ENCODE results near the gene XPO1. TPM values are rescaled to one million over a fixed set of nuclear protein-coding genes. Genes with fewer than 3 reads are reported as not detected.
"Not testable (repeated sequence)": the region's sequence is repeated elsewhere in the genome, so short reads cannot be mapped to it uniquely, and the experiment has no call there.

XPO1 gene
- total RNA-seq, 2 donors from 2014 or later = 264 to 315 TPM

GRCh38 chr2:61450144-61450543 is 88.0 kb downstream of the XPO1 start:
- 97 to 100% methylated on average over 3 of the region's 4 CpGs for WGBS, 2 experiments (ENCODE audit: insufficient coverage in 1 of 2, insufficient read length in 1 of 2)
- Histone ChIP-seq H3K4me3 (ENCODE audit: low read length) (no peak overlapping the region), H3K4me1 (ENCODE audit: control insufficient read depth, insufficient read depth, low read length) (no peaks in the 10 kb centered on the region), H3K36me3 (ENCODE audit: control insufficient read depth, insufficient read depth, low read length) (peaks cover 11% of the 10 kb centered on the region), H3K27ac (ENCODE audit: low read depth, low read length) (no peak overlapping the region), H3K27me3 (ENCODE audit: control insufficient read depth, insufficient read depth, low read length, poor library complexity, severe bottlenecking) (no peaks in the 10 kb centered on the region), H3K9me3 (ENCODE audit: control insufficient read depth, low read length) (no peaks in the 10 kb centered on the region), H3K9ac (ENCODE audit: extremely low read depth, low read length, poor library complexity, severe bottlenecking) (no peak overlapping the region)
- H3K27me3 Mint-ChIP-seq (ENCODE audit: insufficient read depth) = no peaks in the 10 kb centered on the region
- TF ChIP-seq CTCF (conservative IDR thresholded peaks at IDR 0.05) = no peak
- H3K27ac Mint-ChIP-seq = no peak overlapping the region
- peak; percentile 1 for DNase-seq
- H3K9me3 Mint-ChIP-seq = peaks cover 6% of the 10 kb centered on the region
- H3K36me3 Mint-ChIP-seq (ENCODE audit: low read depth) = peaks cover 34% of the 10 kb centered on the region
- H3K4me1 Mint-ChIP-seq = peaks cover 2% of the 10 kb centered on the region
- no peak overlapping the region for H3K4me3 Mint-ChIP-seq

- H3K36me3 ChIP-seq (ENCODE audit: control insufficient read depth, insufficient read depth, low read length) = peaks cover 19% of the 10 kb centered on the region
- peak; percentile 12 for DNase-seq
- no peak overlapping the region for H3K9ac ChIP-seq (ENCODE audit: extremely low read depth, low read length, poor library complexity, severe bottlenecking)
- H3K4me1 Mint-ChIP-seq = peaks cover 6% of the 10 kb centered on the region
- no peak overlapping the region for H3K4me3 Mint-ChIP-seq
- H3K27ac ChIP-seq (ENCODE audit: low read depth, low read length) = no peak overlapping the region
- H3K27me3 ChIP-seq (ENCODE audit: control insufficient read depth, insufficient read depth, low read length, poor library complexity, severe bottlenecking) = no peaks in the 10 kb centered on the region
- no peak for TF ChIP-seq CTCF (conservative IDR thresholded peaks at IDR 0.05)
- H3K27me3 Mint-ChIP-seq (ENCODE audit: insufficient read depth) = no peaks in the 10 kb centered on the region
- H3K9me3 ChIP-seq (ENCODE audit: control insufficient read depth, low read length) = no peaks in the 10 kb centered on the region
- 95 to 100% methylated on average over 1 to 2 of the region's 2 CpGs for WGBS, 2 experiments (ENCODE audit: insufficient coverage in 1 of 2, insufficient read length in 1 of 2)
- no peak overlapping the region for H3K27ac Mint-ChIP-seq
- H3K4me1 ChIP-seq (ENCODE audit: control insufficient read depth, insufficient read depth, low read length) = no peaks in the 10 kb centered on the region
- H3K4me3 ChIP-seq (ENCODE audit: low read length) = no peak overlapping the region
- peaks cover 10% of the 10 kb centered on the region for H3K9me3 Mint-ChIP-seq
- H3K36me3 Mint-ChIP-seq (ENCODE audit: low read depth) = peaks cover 46% of the 10 kb centered on the region
Observed at GRCh38 chr2:61448229-61448628, 89.9 kb downstream of the XPO1 start.

GRCh38 chr2:61446971-61447370 is 91.2 kb downstream of the XPO1 start:
- not testable (repeated sequence) for H3K9ac ChIP-seq (ENCODE audit: extremely low read depth, low read length, poor library complexity, severe bottlenecking); H3K4me3 ChIP-seq (ENCODE audit: low read length); H3K4me1 ChIP-seq (ENCODE audit: control insufficient read depth, insufficient read depth, low read length); H3K9me3 Mint-ChIP-seq; H3K27me3 ChIP-seq (ENCODE audit: control insufficient read depth, insufficient read depth, low read length, poor library complexity, severe bottlenecking); H3K27ac ChIP-seq (ENCODE audit: low read depth, low read length); H3K27ac Mint-ChIP-seq; H3K4me3 Mint-ChIP-seq; H3K27me3 Mint-ChIP-seq (ENCODE audit: insufficient read depth); H3K4me1 Mint-ChIP-seq; H3K9me3 ChIP-seq (ENCODE audit: control insufficient read depth, low read length)
- peaks cover 20% of the 10 kb centered on the region for H3K36me3 ChIP-seq (ENCODE audit: control insufficient read depth, insufficient read depth, low read length)
- peak; percentile 2 for DNase-seq
- H3K36me3 Mint-ChIP-seq (ENCODE audit: low read depth) = peaks cover 43% of the 10 kb centered on the region
- WGBS, 2 experiments (ENCODE audit: insufficient coverage in 1 of 2, insufficient read length in 1 of 2) = 92% methylated on average over 6 to 7 of the region's 7 CpGs
